A549 (cell line): Measurements from ENCODE around the gene MINDY2. TPM values are rescaled to one million over a fixed set of nuclear protein-coding genes. Genes with fewer than 3 reads are reported as not detected.

Experiments
- ATAC-seq, 2 experiments: fragments of 200-7000 bp in 1 of 2; fragments of >200 bp in 1 of 2; cut with Nextera tagmentation in 1 of 2; cut with Tn5 transposase in 1 of 2; 3 replicates each; pipeline versions ENCODE4 v1.8.0 to v1.9.1; 2018 to 2020; ENCODE audit warnings: mild to moderate bottlenecking in 1 of 2, moderate library complexity in 1 of 2
- CTCF ChIA-PET: fragments of 300-600 bp; sonication (Branson Sonifier 250); formaldehyde crosslinking; extraction: SDS; loops from one replicate; lab custom pipeline; 2021; ENCODE audit warnings: antibody characterized with exemption, inconsistent platforms; lab: Yijun Ruan, JAX
- POLR2A ChIA-PET: fragments of 350-600 bp; formaldehyde crosslinking; extraction: SDS; loops from one replicate; lab custom pipeline; 2021; ENCODE audit warnings: antibody characterized with exemption, inconsistent platforms; lab: Yijun Ruan, JAX
- DNase-seq, 2 experiments: peaks; one replicate each; pipeline versions ENCODE4 v3.0.0 to v3.0.0-alpha.2; 2011 to 2016; ENCODE audit warnings: low read depth in 1 of 2, low spot score in 1 of 2
- FAIRE-seq: peaks from 2 replicates; lab custom pipeline; 2011; peaks lifted over from hg19 to GRCh38; lab: Jason Lieb, UNC
- H3K27ac ChIP-seq, 2 experiments: fragments of >200 bp; sonication (Bioruptor Twin); formaldehyde crosslinking; 3 replicates each; pipeline ENCODE4 v1.5.1; 2016 to 2017
- H3K4me1 ChIP-seq: fragments of >200 bp; sonication (Bioruptor Twin); formaldehyde crosslinking; 3 replicates; pipeline ENCODE4 v1.6.1; 2016
- H3K4me2 ChIP-seq: fragments of >200 bp; sonication (Bioruptor Twin); formaldehyde crosslinking; 3 replicates; pipeline ENCODE4 v1.6.1; 2016
- H3K4me3 ChIP-seq: fragments of >200 bp; sonication (Bioruptor Twin); formaldehyde crosslinking; 3 replicates; pipeline ENCODE4 v1.5.1; 2016
- H3K9me3 ChIP-seq: fragments of >200 bp; sonication (Bioruptor Twin); formaldehyde crosslinking; 3 replicates; pipeline ENCODE4 v1.6.1; 2016
- BCL3 ChIP-seq: fragments of >200 bp; sonication (Bioruptor Twin); formaldehyde crosslinking; IDR thresholded peaks from 3 replicates; pipeline ENCODE4 v1.6.1; 2016
- CHD2 ChIP-seq: fragments of 150-350 bp; IDR thresholded peaks from 2 replicates; pipeline ENCODE4 v1.6.1; 2014; ENCODE audit warnings: low read length; ENCODE audit not compliant: partially characterized antibody
- CHD4 ChIP-seq: fragments of 200-600 bp; sonication (generic); IDR thresholded peaks from 2 replicates; pipeline ENCODE4 v1.6.1; 2016; ENCODE audit warnings: antibody characterized with exemption, mild to moderate bottlenecking, borderline replicate concordance
- EP300 ChIP-seq, 2 experiments: fragments of >200 bp; sonication (Bioruptor Twin); formaldehyde crosslinking; IDR thresholded peaks; 2 replicates in 1 of 2; 3 replicates in 1 of 2; pipeline ENCODE4 v1.6.1; 2016 to 2017
- FOSL2 ChIP-seq, 2 experiments: fragments of 450-650 bp in 1 of 2; fragments of >200 bp in 1 of 2; sonication (Bioruptor Twin) in 1 of 2; formaldehyde crosslinking; IDR thresholded peaks; 2 replicates each; pipeline versions ENCODE4 v1.5.0 to v1.6.1; 2016 to 2020; ENCODE audit warnings: mild to moderate bottlenecking in 1 of 2, moderate library complexity in 1 of 2
- FOXS1 ChIP-seq: fragments of 250-450 bp; sonication (Bioruptor Pico); IDR thresholded peaks from 2 replicates; pipeline ENCODE4 v1.5.0; 2020; ENCODE audit warnings: mild to moderate bottlenecking, moderate library complexity
- HDAC2 ChIP-seq: fragments of 200-600 bp; sonication (generic); IDR thresholded peaks from 2 replicates; pipeline ENCODE4 v1.6.1; 2016
- HEYL ChIP-seq: fragments of 250-450 bp; sonication (Bioruptor Pico); IDR thresholded peaks from 2 replicates; pipeline ENCODE4 v1.8.0; 2021; ENCODE audit warnings: mild to moderate bottlenecking, moderate library complexity
- HOXA7 ChIP-seq: fragments of 250-450 bp; sonication (Bioruptor Pico); IDR thresholded peaks from 2 replicates; pipeline ENCODE4 v1.5.0; 2020; ENCODE audit warnings: mild to moderate bottlenecking, moderate library complexity
- HOXB5 ChIP-seq: fragments of 250-450 bp; sonication (Bioruptor Pico); IDR thresholded peaks from 2 replicates; pipeline ENCODE4 v1.5.0; 2020; ENCODE audit warnings: mild to moderate bottlenecking, moderate library complexity
- JUNB ChIP-seq: fragments of >200 bp; sonication (Bioruptor Twin); formaldehyde crosslinking; IDR thresholded peaks from 2 replicates; pipeline ENCODE4 v1.6.1; 2016
- KDM1A ChIP-seq: fragments of 200-600 bp; sonication (generic); IDR thresholded peaks from 2 replicates; pipeline ENCODE4 v1.6.1; 2016; ENCODE audit warnings: low read depth, mild to moderate bottlenecking
- MAZ ChIP-seq: fragments of 150-350 bp; IDR thresholded peaks from 2 replicates; pipeline ENCODE4 v1.6.1; 2014; ENCODE audit warnings: antibody characterized with exemption, low read depth, low read length, borderline replicate concordance
- MYC ChIP-seq: IDR thresholded peaks from 2 replicates; pipeline ENCODE4 v1.6.1; 2012; ENCODE audit warnings: mild to moderate bottlenecking, inconsistent platforms, low read length, improper control_type of control experiment, borderline replicate concordance
- NFE2L2 ChIP-seq: fragments of 150-350 bp; conservative IDR thresholded peaks from 2 replicates; pipeline ENCODE4 v1.6.1; 2014; ENCODE audit warnings: low read length
- NPAS2 ChIP-seq: fragments of 250-450 bp; sonication (Bioruptor Pico); IDR thresholded peaks from 2 replicates; pipeline ENCODE4 v1.8.0; 2022; ENCODE audit warnings: mild to moderate bottlenecking, moderate library complexity, borderline replicate concordance
- NR3C1 ChIP-seq: fragments of >200 bp; sonication (Bioruptor Twin); formaldehyde crosslinking; IDR thresholded peaks from 3 replicates; pipeline ENCODE4 v1.6.1; 2017
- PHF8 ChIP-seq: fragments of 200-600 bp; sonication (generic); IDR thresholded peaks from 2 replicates; pipeline ENCODE4 v1.6.1; 2016; ENCODE audit warnings: low read depth, mild to moderate bottlenecking, antibody characterized with exemption, moderate library complexity, borderline replicate concordance
- POLR2AphosphoS2 ChIP-seq: conservative IDR thresholded peaks from 2 replicates; pipeline ENCODE4 v1.6.1; 2012; ENCODE audit warnings: low read length, improper control_type of control experiment, inconsistent platforms
- RNF2 ChIP-seq: fragments of 200-600 bp; sonication (generic); IDR thresholded peaks from 2 replicates; pipeline ENCODE4 v1.6.1; 2016; ENCODE audit warnings: low read depth, mild to moderate bottlenecking, antibody characterized with exemption, moderate library complexity, borderline replicate concordance
- WGBS: methylation state at CpG from one replicate; pipeline ENCODE4 v1.1.6; 2017; ENCODE audit errors: missing lambda C conversion rate; 5-methylcytosine and 5-hydroxymethylcytosine counted together
- polyA plus RNA-seq, 4 experiments: library from polyadenylated mRNA; depleted of rRNA in 3 of 4; stranded (reverse); fragments of >200 nt; fragmentation: RNase III in 1 of 4; extraction: RNeasy Plus Mini Kit Qiagen cat#74134 plus additional on column Dnase treatment in 1 of 4; gene quantifications; 2 replicates in 3 of 4; 3 replicates in 1 of 4; pipeline ENCODE4 v1.2.3, GENCODE V29; 2011 to 2017
- TF ChIP-seq, protein P1 (sequence below): fragments of 150-350 bp; IDR thresholded peaks from 2 replicates; pipeline ENCODE4 v1.6.1; 2014; ENCODE audit warnings: low read depth, mild to moderate bottlenecking, low read length
- TF ChIP-seq, protein P2 (sequence below): fragments of 450-650 bp; IDR thresholded peaks from 2 replicates; pipeline ENCODE4 v1.6.1; 2014; ENCODE audit warnings: antibody characterized with exemption
- TF ChIP-seq, protein P3 (sequence below): fragments of 250-450 bp; sonication (Bioruptor Pico); IDR thresholded peaks from 2 replicates; pipeline ENCODE4 v1.5.0; 2020; ENCODE audit warnings: low read depth, mild to moderate bottlenecking, moderate library complexity
- TF ChIP-seq, protein P4 (sequence below): IDR thresholded peaks from 2 replicates; pipeline ENCODE4 v1.6.1; 2012
- TF ChIP-seq, protein P5 (sequence below): IDR thresholded peaks from 2 replicates; pipeline ENCODE4 v1.6.1; 2012; ENCODE audit warnings: low read depth, borderline replicate concordance

MINDY2 gene
- polyA plus RNA-seq, 2 of the 4 experiments (the other 2 are of a cell fraction), result 4.7 to 7.0 TPM

- no peak for TF ChIP-seq NR3C1
- TF ChIP-seq, protein P1, sequence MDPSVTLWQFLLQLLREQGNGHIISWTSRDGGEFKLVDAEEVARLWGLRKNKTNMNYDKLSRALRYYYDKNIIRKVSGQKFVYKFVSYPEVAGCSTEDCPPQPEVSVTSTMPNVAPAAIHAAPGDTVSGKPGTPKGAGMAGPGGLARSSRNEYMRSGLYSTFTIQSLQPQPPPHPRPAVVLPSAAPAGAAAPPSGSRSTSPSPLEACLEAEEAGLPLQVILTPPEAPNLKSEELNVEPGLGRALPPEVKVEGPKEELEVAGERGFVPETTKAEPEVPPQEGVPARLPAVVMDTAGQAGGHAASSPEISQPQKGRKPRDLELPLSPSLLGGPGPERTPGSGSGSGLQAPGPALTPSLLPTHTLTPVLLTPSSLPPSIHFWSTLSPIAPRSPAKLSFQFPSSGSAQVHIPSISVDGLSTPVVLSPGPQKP, result no peak
- no peak for TF ChIP-seq HOXA7 (CRISPR knock-in tag)
- no peak for TF ChIP-seq PHF8
- TF ChIP-seq, protein P2, sequence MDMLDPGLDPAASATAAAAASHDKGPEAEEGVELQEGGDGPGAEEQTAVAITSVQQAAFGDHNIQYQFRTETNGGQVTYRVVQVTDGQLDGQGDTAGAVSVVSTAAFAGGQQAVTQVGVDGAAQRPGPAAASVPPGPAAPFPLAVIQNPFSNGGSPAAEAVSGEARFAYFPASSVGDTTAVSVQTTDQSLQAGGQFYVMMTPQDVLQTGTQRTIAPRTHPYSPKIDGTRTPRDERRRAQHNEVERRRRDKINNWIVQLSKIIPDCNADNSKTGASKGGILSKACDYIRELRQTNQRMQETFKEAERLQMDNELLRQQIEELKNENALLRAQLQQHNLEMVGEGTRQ, result no peak
- no peak for TF ChIP-seq HOXB5
- no peak for TF ChIP-seq JUNB
- TF ChIP-seq, all 56 proteins: peak for 0
- peak; percentile 67 for FAIRE-seq
- no peak overlapping the region for H3K27ac ChIP-seq
- H3K4me3 ChIP-seq, result no peak overlapping the region
- POLR2A ChIA-PET, result no interaction called here
- H3K4me1 ChIP-seq, result peaks cover 52% of the 10 kb centered on the region
- H3K4me2 ChIP-seq, result peak overlapping the region; percentile 8; the same call in 1 of the 3 replicates
- 91% methylated on average over 2 of the region's 2 CpGs for WGBS
- CTCF ChIA-PET, result interaction anchor here (0.6 to 1.3 kb wide), 2 partner anchors 63 to 757 kb away, joined by 3 read pairs; no protein-coding TSS in a partner anchor
- peak in 1 of 2 experiments; percentile 32; a peak in 3 of 6 replicates for ATAC-seq
- DNase-seq, result no peak
- no peaks in the 10 kb centered on the region for H3K9me3 ChIP-seq
These were observed 36.2 kb upstream of the MINDY2 start for GRCh38 chr15:58734859-58735258.

GRCh38 chr15:58736018-58736643, 35.0 kb upstream of the MINDY2 start:
- peaks cover 54% of the 10 kb centered on the region for H3K4me1 ChIP-seq

GRCh38 chr15:58737298-58737697, 33.8 kb upstream of the MINDY2 start:
- H3K4me2 ChIP-seq, result no peak overlapping the region; the same call in 2 of the 3 replicates
- peaks cover 55% of the 10 kb centered on the region for H3K4me1 ChIP-seq
- no peaks in the 10 kb centered on the region for H3K9me3 ChIP-seq
- DNase-seq, result no peak
- no peak overlapping the region for H3K4me3 ChIP-seq
- CTCF ChIA-PET, result interaction anchor here (2.1 kb wide), 1 partner anchor 10 kb away, joined by 4 read pairs; no protein-coding TSS in a partner anchor
- no peak for TF ChIP-seq EP300 (IDR thresholded peaks at IDR 0.05)
- TF ChIP-seq, protein P3, sequence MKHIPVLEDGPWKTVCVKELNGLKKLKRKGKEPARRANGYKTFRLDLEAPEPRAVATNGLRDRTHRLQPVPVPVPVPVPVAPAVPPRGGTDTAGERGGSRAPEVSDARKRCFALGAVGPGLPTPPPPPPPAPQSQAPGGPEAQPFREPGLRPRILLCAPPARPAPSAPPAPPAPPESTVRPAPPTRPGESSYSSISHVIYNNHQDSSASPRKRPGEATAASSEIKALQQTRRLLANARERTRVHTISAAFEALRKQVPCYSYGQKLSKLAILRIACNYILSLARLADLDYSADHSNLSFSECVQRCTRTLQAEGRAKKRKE (CRISPR knock-in tag), result no peak
- no peak for TF ChIP-seq NFE2L2
- no peak for TF ChIP-seq JUNB
- TF ChIP-seq, protein P4, sequence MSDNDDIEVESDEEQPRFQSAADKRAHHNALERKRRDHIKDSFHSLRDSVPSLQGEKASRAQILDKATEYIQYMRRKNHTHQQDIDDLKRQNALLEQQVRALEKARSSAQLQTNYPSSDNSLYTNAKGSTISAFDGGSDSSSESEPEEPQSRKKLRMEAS, result no peak
- no peak for TF ChIP-seq CHD4
- no peak for TF ChIP-seq MYC
- no peak for TF ChIP-seq NR3C1
- TF ChIP-seq FOSL2 (IDR thresholded peaks at IDR 0.05), result no peak
- TF ChIP-seq FOSL2 (CRISPR knock-in tag; IDR thresholded peaks at IDR 0.05), result no peak
- TF ChIP-seq KDM1A, result no peak
- no peak for TF ChIP-seq FOXS1 (CRISPR knock-in tag)
- TF ChIP-seq POLR2AphosphoS2, result no peak
- TF ChIP-seq HEYL (CRISPR knock-in tag), result no peak
- TF ChIP-seq HDAC2, result no peak
- no peak for TF ChIP-seq NPAS2 (CRISPR knock-in tag)
- no peak for TF ChIP-seq MAZ
- POLR2A ChIA-PET, result interaction anchor here (0.7 to 1.5 kb wide), 2 partner anchors 10 to 34 kb away, joined by 3 to 4 read pairs; partner anchors contain the start of gene MINDY2
- no peak for FAIRE-seq
- H3K27ac ChIP-seq, result no peak overlapping the region
- WGBS, result 88% methylated on average over 3 of the region's 3 CpGs
- ATAC-seq, result no peak

More at GRCh38 chr15:58736018-58736643, 35.0 kb upstream of the MINDY2 start:
- ATAC-seq (no peak), DNase-seq (no peak), FAIRE-seq (peak; percentile 32)
- Histone ChIP-seq H3K4me2 (no peak overlapping the region), H3K9me3 (no peaks in the 10 kb centered on the region), H3K4me3 (no peak overlapping the region), H3K27ac (no peak overlapping the region)
- 78% methylated on average over 2 of the region's 2 CpGs for WGBS
- TF ChIP-seq HOXB5, result no peak
- no peak for TF ChIP-seq RNF2
- no peak for TF ChIP-seq PHF8
- TF ChIP-seq, protein P5, sequence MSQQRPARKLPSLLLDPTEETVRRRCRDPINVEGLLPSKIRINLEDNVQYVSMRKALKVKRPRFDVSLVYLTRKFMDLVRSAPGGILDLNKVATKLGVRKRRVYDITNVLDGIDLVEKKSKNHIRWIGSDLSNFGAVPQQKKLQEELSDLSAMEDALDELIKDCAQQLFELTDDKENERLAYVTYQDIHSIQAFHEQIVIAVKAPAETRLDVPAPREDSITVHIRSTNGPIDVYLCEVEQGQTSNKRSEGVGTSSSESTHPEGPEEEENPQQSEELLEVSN, result no peak
- TF ChIP-seq BCL3, result no peak
- no peak for TF ChIP-seq CHD2
- POLR2A ChIA-PET, result interaction anchor here (0.6 to 1.1 kb wide), 2 partner anchors 13 to 35 kb away, joined by 3 read pairs; partner anchors contain the start of genes ADAM10 and MINDY2
- CTCF ChIA-PET, result interaction anchor here (0.6 to 1.0 kb wide), 3 partner anchors 10 to 875 kb away, joined by 3 read pairs; no protein-coding TSS in a partner anchor
